GM19324 (cell line): Measurements from ENCODE around the gene FGF1.

Experiments
- ATAC-seq: cut with Tn5 transposase; IDR thresholded peaks from one replicate; pipeline ENCODE4 v1.9.1; 2021; ENCODE audit warnings: mild to moderate bottlenecking, moderate library complexity; ENCODE audit not compliant: unreplicated experiment, low FRiP score

The FGF1 gene

DNA sequence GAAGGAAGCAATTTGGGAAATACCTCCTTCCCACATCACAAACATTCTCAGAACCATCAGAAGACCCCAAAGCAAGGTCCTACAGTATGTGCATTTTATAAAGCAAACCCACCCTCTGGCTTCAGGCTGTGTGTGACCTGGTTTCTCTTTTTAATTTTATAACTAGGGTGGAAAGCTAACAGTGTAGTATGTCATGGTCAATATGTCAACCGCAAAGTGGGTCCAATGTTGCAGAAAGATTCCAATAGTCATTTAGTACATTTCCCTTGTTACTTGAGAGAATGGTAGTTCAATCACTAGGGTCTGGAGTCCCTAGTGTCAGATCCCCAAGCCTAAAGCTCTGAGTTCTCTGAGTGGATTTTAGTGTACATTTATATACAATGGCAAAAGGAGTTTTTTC is 96.2 kb downstream of the FGF1 start:
- ATAC-seq: no peak

DNA sequence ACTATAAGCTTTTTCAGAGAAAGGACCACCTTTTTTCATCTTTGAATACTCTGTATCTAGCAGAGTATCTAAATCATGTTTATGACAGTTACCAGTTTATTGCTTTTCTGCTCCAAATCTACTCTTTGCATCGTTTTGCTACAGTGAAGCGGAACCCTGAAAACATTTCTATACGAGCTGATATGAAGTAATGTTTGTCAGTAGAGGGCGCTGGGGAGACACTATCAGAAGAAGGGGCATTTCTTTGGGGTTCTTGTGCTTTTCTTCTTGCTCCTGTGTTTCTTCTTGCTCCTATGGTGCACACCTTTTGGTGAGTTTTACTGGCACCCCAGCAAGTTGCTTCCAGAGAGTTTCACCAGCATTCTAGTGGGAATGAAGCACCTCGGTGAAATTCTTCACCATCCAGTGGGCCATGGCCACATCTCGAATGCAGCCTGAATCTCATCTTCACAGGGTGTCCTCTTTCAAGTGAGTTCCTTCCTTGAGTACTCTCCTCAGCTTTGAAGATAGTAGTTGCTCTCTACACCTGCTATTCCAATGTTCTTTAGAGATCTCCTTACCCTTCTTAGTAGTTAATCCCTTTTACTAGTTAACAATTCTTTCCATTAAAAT is 98.4 kb downstream of the FGF1 start:
- no peak for ATAC-seq

DNA sequence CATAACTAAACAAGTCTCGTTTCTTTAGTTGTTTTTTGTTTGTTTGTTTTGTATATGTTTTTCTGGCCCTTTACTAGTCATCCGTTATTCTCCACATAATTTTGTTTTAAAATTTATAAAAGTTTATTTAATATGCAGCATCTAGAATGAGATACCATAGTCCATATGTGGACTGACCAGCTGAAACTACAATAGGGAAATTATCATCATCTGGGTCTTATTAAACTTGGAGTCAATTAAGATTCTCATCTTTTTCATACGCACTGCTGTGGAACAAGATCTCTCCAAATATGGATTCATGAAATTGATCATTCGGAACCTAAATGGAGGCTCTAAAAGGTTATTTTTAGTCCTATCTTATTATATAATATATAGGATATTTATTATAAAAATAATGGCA is 99.3 kb downstream of the FGF1 start:
- no peak for ATAC-seq

DNA sequence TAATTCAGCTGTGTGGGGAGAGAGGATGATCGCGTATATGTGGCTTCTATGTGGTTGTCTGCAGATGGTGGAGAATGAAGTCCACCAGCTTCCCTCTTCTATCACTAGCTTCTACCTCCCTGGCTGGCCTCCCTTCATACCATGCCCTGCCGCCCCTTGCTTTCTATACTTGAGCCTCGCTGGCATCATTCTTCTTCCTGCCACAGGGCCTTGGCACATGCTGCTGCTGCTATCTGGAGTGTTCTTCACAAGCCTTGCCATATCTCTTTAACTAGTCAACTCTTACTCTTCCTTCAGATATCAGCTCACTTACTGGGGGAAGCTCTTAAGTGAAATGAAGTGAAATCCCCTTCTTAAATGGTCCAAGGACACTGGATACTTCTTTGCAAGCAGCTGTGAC is 100.4 kb downstream of the FGF1 start:
- ATAC-seq: no peak

DNA sequence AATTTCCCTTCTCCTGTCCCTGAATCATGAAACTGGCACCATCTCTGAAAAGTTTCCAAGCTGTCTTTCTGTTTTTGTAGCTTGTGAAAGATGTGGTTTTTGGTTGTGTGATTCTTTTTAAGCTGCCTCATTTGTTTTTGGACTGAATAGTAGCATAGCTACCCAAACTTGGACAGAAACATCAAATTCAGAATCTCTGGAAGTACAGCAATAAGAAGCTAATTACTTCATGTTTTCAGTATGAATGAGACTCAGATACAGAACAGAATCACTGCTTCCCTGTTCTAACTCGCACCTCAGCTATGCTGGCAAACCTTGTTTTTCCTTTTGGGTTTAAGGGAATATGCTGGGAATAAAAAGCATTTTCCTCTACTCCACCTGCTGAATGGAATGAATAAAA is 101.0 kb downstream of the FGF1 start:
- ATAC-seq: no peak

DNA sequence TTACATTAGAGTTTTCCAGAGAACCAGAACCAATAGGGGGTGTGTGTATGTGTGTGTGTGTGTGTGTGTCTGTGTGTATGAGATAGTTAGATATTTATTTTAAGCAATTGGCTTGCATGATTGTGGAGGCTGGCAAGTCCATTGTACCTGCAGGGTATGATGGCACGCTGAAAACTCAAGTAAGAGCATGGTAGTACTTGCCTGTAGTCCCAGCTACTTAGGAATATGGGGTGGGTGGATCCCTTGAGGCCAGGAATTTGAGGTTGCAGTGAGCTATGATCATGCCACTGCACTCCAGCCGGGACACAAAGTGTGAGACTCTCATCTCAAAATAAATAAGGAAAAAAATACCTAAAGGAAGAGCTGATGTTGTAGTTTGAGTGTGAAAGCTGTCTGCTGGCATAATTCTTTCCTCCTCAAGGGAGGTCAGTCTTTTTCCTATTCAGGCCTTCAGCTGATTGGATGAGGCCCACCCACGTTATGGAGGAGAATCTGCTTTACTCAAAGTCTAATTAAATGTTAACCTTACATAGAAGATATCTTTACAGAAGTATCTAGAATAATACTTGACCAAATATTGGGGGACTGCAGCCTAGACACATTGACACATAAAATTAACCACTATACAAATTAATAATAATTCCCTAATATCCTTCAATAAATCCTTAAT is 107.6 kb downstream of the FGF1 start:
- no peak for ATAC-seq

DNA sequence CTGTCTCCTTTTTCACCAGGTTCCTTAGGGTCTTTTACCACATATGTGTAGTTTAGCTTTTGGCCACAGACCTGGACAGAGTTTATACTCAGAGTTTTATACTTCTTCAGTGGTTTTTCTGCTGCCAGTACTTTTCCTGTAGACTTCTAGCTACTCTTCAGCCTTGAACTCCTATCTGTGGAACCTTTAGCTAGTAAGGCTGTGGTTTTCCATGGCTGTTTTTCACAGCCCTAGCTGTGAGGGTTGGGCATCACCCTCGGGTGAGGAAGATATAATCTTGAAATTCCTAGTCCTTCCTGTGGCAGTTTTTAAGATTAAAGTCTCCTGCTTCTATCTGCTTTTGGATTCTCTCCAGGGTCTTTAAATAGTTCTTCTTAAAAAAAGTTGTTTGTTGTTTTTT is 109.1 kb downstream of the FGF1 start:
- ATAC-seq: no peak

DNA sequence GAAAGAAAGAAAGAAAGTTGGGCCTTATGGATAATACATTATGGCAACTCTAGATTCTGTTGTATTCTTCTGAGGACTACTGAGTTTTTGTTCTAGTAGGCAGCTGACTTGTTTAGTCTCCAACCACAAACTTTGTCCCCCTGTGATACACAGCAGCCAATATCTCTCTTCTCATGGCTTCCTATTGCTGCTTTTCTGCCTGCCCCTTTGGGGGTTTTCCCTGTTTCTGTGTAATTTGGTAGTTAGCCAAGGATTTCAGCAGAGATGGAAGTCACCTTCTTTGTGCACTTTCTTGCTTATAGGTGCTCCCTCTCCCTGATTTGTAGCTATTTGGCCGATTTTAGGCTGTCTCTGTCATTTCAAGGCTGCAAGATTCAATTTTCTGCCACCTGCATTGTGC is 109.6 kb downstream of the FGF1 start:
- no peak for ATAC-seq

DNA sequence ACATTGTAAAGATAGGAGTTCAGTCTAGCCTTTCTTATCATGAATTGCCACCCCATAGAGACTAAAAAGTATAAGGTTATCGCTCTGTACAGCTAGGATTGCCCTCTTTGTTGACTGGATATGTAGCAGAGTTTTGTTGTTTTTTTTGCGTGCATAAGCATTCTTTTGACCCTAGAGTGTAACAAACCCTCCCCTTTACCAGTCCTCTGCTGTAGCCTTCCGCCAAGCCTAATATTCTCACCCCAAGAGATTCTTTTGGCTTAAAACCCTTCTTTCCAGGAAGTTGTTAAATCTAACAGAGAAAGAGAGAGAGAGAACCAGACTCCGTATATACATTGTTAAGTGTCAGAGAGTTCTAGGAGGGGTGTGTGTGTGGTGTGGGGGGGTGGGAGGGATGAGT is 113.9 kb downstream of the FGF1 start:
- ATAC-seq: no peak

DNA sequence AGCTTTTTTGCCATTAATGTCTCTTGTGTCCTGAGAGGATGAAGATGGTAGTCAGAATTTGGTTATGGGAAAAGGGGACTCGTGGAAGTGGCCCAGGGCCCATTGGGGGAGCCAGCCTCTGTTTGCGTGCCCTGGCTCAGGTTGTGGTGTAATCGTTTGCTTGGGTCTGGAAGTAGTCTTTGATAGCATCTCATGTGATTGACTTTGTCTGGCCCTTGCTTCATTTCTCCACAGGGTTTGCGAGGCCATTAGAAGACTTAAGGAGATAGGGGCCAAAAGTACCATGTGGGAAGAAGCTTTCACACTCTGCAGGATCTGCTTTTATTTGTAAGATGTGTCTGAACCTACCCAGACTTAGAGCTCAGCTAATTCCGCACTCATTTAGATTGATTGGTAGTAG is 114.5 kb downstream of the FGF1 start:
- no peak for ATAC-seq

DNA sequence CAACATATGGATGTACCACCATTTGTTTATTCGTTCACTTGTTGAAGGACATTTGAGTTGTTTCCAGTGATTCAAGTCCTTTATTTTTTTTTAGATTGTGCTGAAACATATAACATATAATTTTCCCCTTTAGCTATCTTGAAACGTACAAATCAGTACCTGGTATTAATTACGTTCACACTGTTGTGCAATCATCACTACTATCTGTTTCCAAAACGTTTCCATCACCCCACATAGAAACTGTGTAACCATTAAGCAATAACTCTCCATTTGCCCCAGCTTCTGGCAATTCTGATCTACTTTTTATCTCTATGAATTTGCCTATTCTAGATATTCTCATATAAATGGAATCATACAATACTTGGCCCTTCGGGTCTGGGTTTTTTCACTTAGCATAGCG is 116.0 kb downstream of the FGF1 start:
- no peak for ATAC-seq

DNA sequence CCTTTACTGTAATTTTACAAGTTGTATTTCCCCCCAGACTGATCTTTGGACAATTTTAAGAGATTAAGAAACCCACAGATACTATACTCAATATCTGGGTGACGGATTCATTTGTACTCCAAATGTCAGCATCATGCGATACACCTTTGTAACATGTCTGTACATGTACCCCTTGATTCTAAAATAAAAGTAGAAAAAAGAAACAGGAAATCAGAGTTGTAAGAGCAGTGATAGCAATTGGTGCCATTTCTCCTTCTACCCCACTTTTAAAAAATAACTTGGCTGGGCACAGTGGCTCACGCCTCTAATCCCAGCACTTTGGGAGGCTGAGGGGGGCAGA is 116.9 kb downstream of the FGF1 start:
- no peak for ATAC-seq

DNA sequence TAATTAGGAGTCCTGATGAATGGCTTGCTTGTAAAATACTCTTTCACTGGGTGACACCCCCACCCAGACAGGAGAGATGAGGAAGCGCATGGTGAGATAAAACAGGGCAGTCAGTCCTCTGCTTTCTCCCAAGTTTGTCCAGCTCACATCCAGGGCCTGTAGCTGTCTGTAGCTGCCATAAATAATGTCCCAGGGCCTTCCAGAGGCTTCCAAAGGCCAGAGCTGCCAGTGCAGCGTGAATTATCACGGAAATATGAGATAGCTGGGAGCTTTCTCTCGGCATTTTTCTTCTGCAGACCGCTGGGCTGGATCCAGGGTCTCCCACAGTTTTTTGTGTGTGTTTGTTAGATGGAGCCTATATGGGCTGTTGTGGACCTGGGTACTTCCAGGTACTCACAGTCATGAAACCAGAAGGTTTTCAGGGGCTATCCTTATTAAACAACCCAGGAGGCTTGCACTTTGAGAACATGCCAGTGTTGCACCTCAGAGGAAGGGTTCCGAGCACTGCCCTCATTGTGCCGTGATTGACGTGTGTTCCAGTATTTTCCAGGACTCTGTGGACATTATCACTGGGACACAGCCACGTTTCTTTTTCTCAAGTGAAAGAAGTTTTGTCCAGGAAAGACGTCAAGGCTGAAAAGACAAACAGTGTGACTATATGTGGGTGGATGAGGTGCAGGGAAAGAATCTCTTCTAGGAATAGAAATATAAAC is 117.5 kb downstream of the FGF1 start:
- no peak for ATAC-seq

DNA sequence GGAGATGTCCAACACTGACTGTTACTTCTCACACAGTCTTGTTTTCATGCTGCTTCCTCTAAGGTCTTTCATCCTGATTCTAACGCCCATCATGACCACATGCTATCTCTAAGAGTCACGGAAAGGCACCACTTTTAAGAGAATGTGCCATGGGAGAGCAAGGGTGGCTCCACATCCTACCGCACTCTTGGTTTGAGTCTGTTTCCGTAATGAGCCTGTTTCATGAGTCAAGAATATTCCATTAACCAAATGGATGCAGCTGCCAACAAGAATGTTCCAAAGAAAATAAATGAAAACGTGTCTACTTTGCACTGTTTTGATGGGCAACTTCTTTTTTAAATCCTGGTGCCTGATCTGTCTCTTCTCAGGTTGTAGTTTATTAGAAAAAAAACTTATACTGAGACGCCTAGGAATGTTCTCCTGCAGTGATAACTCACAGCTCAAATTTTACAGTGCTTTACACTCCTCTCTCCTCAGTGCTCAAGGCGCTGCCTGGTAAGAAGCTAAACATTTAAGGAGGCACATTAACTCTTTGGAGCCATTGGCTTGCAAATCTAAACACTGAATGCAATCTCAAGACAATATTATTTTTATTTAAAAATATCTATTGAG is 124.3 kb downstream of the FGF1 start:
- no peak for ATAC-seq

DNA sequence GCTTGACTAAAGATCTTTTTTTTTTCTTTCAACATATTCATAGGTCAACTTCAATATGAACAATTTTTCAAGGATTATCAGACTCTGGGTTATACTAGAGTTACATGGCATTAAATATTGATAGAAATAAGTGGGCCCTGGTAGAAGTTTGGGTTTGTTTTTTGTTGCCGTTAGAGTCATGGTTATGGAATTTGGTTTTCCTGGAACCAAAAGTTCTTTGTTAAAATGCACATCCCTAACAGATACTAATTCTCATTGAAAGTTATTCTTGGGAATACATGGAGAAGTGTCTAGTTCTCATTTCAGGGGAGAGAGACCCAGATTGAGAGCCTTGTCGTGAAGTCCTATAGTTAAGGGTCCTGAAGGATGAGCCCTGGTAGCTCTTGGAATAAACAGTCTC is 124.9 kb downstream of the FGF1 start:
- ATAC-seq: no peak

DNA sequence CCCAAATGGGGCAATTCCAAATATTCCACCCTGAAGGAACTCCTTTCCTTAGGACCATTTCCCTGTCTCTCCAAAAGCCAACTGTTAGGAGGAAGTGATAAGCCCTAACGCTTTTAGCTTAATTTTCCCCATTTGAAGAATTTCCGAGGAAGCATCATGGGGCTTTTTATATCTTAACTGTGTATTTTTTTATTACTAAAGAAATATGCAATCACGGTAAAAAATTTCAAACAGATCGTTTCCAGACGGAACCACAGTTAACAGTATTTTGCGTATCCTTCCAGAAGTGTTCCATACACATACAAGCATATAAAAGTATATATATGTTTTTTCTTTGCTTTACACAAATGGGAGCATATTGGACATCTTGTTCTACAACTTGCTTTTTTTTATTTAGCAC is 133.8 kb downstream of the FGF1 start:
- ATAC-seq: no peak

DNA sequence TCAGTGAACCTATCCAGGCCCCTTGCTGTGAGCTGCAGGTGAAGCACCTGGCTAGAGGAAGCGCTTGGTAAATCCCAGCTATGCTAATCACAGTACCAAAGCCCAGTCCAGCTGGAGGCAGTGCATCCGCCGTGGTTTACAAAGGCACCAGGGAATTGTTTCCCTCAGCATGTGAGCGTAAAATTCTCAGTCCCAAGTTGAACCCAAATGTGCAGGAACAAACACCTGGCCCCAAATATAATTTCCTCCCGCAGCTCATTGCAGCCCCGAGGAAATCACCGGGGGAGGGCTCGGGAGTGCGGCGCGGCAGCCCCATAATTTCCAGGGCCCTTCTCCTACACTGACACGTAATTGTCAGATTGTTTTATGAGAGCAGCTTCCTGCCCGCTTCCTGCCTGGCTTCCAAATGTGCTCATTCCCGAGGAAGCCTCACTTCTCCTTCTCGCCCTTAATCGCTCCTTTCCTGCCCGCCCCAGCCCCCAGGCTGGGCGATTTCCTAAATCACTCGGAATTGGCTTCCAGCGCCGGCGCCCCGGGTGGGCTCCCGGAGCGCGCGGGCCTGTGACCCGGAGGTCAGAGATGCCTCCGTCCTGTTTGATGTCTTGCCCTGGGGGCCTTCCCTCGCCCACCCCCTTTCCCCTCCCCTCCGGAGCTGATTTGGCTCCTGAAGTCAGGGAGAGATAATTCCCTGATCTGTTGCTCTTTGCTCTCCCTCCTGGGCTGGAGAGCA is 134.4 kb downstream of the FGF1 start:
- ATAC-seq: no peak

DNA sequence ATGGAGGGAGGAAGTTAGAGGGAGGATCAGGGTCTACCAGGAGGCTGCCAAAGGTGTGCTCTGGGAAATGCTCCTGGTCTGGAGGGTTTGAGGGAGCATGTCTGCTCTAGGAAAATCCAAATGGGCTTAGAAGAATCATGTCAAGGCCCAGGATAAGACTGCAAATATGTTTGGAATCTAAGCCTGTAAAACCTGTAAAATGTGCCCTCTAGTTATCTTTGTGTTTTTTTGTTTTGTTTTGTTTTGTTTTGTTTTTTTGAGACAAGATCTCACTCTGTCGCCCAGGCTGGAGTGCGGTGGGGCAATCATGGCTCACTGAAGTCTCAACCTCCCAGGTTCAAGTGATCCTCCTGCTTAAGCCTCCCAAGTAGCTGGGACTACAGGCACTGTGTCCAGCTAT is 135.4 kb downstream of the FGF1 start:
- ATAC-seq: no peak

DNA sequence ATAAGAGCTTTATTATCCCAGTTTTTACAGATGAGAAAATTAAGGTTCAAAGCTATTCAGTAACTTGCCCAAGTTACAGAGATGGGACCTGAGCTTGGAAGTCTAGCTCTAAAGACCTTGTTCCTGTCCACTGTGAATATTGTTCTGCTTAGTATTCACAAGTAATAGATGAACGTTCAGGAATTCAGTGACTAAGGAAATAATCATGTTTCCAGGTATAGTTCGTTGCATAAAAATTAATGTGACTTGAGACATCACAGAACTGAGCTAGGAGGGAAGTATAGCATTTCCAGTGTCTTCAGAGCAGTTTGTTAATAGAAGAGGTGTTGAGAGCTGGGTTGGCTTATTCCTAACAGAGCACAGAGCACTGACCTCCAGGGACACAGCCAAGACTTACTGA is 136.1 kb downstream of the FGF1 start:
- no peak for ATAC-seq

DNA sequence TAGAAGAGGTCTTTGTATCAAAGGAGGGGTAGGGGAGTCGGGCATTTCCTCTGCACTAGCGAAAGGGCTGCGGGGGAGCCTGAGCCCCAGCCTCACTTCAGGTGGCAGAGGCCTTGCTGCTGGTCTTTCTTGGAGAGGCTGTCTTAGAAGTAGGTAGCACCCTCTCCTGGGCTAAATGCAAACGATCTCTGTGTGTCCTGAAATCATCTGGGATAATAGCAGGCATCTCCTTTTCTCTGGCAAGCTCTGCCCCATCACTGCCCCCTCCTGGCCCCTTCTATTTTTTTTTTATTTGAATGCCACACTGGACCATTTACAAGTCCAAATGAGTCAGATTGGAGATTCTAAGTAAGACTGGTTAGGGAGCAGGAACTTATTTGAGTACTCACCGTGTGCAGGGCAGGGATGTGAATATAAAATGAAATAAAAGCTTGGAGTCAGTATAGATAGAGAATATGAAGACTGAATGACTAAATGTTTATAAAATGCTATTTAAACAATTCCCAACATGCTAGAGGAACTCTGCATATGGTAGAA is 137.1 kb downstream of the FGF1 start:
- no peak for ATAC-seq
